MCF 10A (cell line): ENCODE data around the gene RPL22. TPM values are rescaled to one million over a fixed set of nuclear protein-coding genes. Genes with fewer than 3 reads are reported as not detected.
A peak's percentile ranks its signal among the peaks of the same experiment; 100 is the strongest.

Experiments
- BruUV-seq: library from RNA; stranded (reverse); fragments of 400-500 nt; replicated peaks from 2 replicates; lab custom pipeline; 2021; lab: Mats Ljungman, UMichigan
- CTCF ChIA-PET: fragments of 300-600 bp; sonication (Branson Sonifier 250); formaldehyde crosslinking; extraction: SDS; loops from one replicate; lab custom pipeline; 2021; ENCODE audit warnings: antibody characterized with exemption, inconsistent platforms; lab: Yijun Ruan, JAX
- POLR2A ChIA-PET: fragments of 300-600, 350-650 bp; sonication (Branson Sonifier 250); formaldehyde crosslinking; extraction: SDS; loops from one replicate; lab custom pipeline; 2020; ENCODE audit warnings: antibody characterized with exemption, inconsistent platforms; lab: Yijun Ruan, JAX
- DNase-seq: peaks from one replicate; pipeline ENCODE4 v3.0.0-alpha.2; 2018; ENCODE audit not compliant: unreplicated experiment
- H3K27ac Mint-ChIP-seq: one replicate; pipeline ENCODE4 v1.8.0; 2022; ENCODE audit warnings: mild to moderate bottlenecking, low read depth, mixed read lengths; ENCODE audit not compliant: unreplicated experiment
- H3K27me3 Mint-ChIP-seq: one replicate; pipeline ENCODE4 v1.8.0; 2022; ENCODE audit warnings: mixed read lengths; ENCODE audit not compliant: insufficient read depth, unreplicated experiment
- H3K36me3 Mint-ChIP-seq: one replicate; pipeline ENCODE4 v1.8.0; 2022; ENCODE audit warnings: mild to moderate bottlenecking, moderate library complexity, mixed read lengths; ENCODE audit not compliant: insufficient read depth, unreplicated experiment
- H3K4me1 Mint-ChIP-seq: one replicate; pipeline ENCODE4 v1.8.0; 2022; ENCODE audit warnings: mixed read lengths; ENCODE audit not compliant: insufficient read depth, unreplicated experiment
- H3K4me3 Mint-ChIP-seq: one replicate; pipeline ENCODE4 v1.8.0; 2022; ENCODE audit warnings: mild to moderate bottlenecking, moderate library complexity, mixed read lengths; ENCODE audit not compliant: unreplicated experiment
- H3K9me3 Mint-ChIP-seq: one replicate; pipeline ENCODE4 v1.8.0; 2022; ENCODE audit warnings: mixed read lengths; ENCODE audit not compliant: unreplicated experiment
- CTCF ChIP-seq: fragments of 200-600 bp; IDR thresholded peaks from one replicate; pipeline ENCODE4 v1.8.0; 2022; ENCODE audit warnings: antibody characterized with exemption, mild to moderate bottlenecking; ENCODE audit not compliant: unreplicated experiment
- intact Hi-C: fragments of 100-400 bp; cut with micrococcal nuclease; formaldehyde crosslinking; loops from 2 replicates; pipeline ENCODE4 v1.14.1; 2022
- total RNA-seq: library from RNA; stranded (reverse); gene quantifications from 2 replicates; pipeline ENCODE4 v1.2.3, GENCODE V29; 2022

The RPL22 gene
- total RNA-seq, 1 experiment from 2014 or later = 477 TPM

- peak; percentile 10 for TF ChIP-seq CTCF
- no TSS peak for BruUV-seq
- H3K9me3 Mint-ChIP-seq = no peaks in the 10 kb centered on the region
- peaks cover 28% of the 10 kb centered on the region for H3K27me3 Mint-ChIP-seq
- peaks cover 15% of the 10 kb centered on the region for H3K4me1 Mint-ChIP-seq
- ChIA-PET POLR2A (no interaction called here), CTCF (no interaction called here)
- no peak for DNase-seq
- no peaks in the 10 kb centered on the region for H3K36me3 Mint-ChIP-seq
- no peak overlapping the region for H3K4me3 Mint-ChIP-seq
- intact Hi-C loops = no loop called here
- no peak overlapping the region for H3K27ac Mint-ChIP-seq
Measured at GRCh38 chr1:6162773-6163172, 36.6 kb downstream of the RPL22 start.

GRCh38 chr1:6162341-6162740 lies 37.1 kb downstream of the RPL22 start:
- DNase-seq = no peak
- H3K36me3 Mint-ChIP-seq = no peaks in the 10 kb centered on the region
- POLR2A ChIA-PET = no interaction called here
- H3K27ac Mint-ChIP-seq = no peak overlapping the region
- no peak for TF ChIP-seq CTCF
- BruUV-seq = no TSS peak
- CTCF ChIA-PET = interaction anchor here (0.8 kb wide), 1 partner anchor 111 kb away, joined by 4 read pairs; no protein-coding TSS in a partner anchor
- H3K4me1 Mint-ChIP-seq = peaks cover 19% of the 10 kb centered on the region
- H3K27me3 Mint-ChIP-seq = peaks cover 23% of the 10 kb centered on the region
- intact Hi-C loops = no loop called here
- H3K4me3 Mint-ChIP-seq = no peak overlapping the region
- no peaks in the 10 kb centered on the region for H3K9me3 Mint-ChIP-seq

- H3K9me3 Mint-ChIP-seq = no peaks in the 10 kb centered on the region
- no peaks in the 10 kb centered on the region for H3K36me3 Mint-ChIP-seq
- ChIA-PET POLR2A (interaction anchor here (1.1 to 1.6 kb wide), 4 partner anchors 13 to 78 kb away, joined by 3 to 10 read pairs (median 3); no protein-coding TSS in a partner anchor), CTCF (interaction anchor here (0.6 to 1.3 kb wide), 6 partner anchors 34 to 106 kb away, joined by 3 to 6 read pairs (median 4); no protein-coding TSS in a partner anchor)
- TF ChIP-seq CTCF = no peak
- H3K4me3 Mint-ChIP-seq = no peak overlapping the region
- H3K27ac Mint-ChIP-seq = peak overlapping the region; percentile 84
- H3K27me3 Mint-ChIP-seq = no peaks in the 10 kb centered on the region
- peaks cover 26% of the 10 kb centered on the region for H3K4me1 Mint-ChIP-seq
- DNase-seq = no peak
- intact Hi-C loops = no loop called here
- no TSS peak for BruUV-seq
Measured at GRCh38 chr1:6158181-6158580, 41.2 kb downstream of the RPL22 start.

- Mint-ChIP-seq H3K4me3 (no peak overlapping the region), H3K27me3 (peaks cover 2% of the 10 kb centered on the region), H3K9me3 (no peaks in the 10 kb centered on the region), H3K36me3 (no peaks in the 10 kb centered on the region), H3K4me1 (peaks cover 26% of the 10 kb centered on the region), H3K27ac (peak overlapping the region; percentile 84)
- intact Hi-C loops = no loop called here
- DNase-seq = peak; percentile 92
- TF ChIP-seq CTCF = no peak
- BruUV-seq = no TSS peak
- ChIA-PET POLR2A (interaction anchor here (1.1 to 1.6 kb wide), 4 partner anchors 13 to 79 kb away, joined by 3 to 10 read pairs (median 3); no protein-coding TSS in a partner anchor), CTCF (interaction anchor here (0.5 to 1.3 kb wide), 9 partner anchors 12 to 185 kb away, joined by 3 to 6 read pairs (median 4); no protein-coding TSS in a partner anchor)
Measured at GRCh38 chr1:6157528-6158174, 41.7 kb downstream of the RPL22 start.
